Activated naive CD4-positive, alpha-beta T cell (primary cell): Measurements from ENCODE around the gene C10orf88.
"Not testable (repeated sequence)": the region's sequence is repeated elsewhere in the genome, so short reads cannot be mapped to it uniquely, and the experiment has no call there.

Experiments
- DNase-seq, 4 experiments: peaks; one replicate each; lab custom pipeline; 2025; lab: John Stamatoyannopoulos, UW

Gene C10orf88

DNA sequence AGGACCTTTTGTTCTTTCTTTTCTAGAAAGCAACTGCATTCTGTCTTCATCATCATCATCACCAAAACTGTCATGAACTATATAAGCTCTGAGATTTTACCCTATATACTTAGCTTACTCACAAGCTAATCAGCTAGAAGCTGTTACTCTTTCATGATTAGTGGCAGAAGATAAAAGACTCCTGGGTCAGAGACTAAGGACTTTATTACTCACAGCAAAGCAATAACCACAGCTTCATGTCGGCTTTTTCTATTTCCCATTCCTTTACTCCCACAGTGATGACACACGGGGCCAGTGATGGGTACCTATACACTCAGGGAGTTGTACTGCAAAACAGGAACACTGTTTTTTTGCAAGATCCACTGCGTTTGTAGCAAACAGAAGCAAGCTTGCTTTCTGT is 8.4 kb upstream of the C10orf88 start:
- no peak for DNase-seq

DNA sequence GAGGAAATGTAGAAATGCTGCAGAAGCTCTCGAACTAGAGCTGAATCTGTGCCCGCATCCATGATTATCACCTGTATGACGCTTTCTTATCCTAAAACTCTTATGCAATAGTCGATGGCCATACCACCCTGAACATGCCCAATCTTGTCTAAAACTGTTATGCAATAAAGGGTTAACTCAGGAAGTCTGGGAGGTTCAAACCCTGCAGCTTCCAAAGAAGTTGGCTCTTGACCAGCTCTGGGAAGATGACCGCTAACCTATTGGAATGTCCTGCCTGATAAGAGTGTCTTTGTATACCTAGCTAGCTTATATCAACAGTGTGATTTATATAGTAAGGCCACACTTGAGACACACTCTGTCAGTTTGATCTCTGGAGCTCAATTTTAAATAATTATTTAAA is 3.4 kb upstream of the C10orf88 start:
- DNase-seq: no peak

DNA sequence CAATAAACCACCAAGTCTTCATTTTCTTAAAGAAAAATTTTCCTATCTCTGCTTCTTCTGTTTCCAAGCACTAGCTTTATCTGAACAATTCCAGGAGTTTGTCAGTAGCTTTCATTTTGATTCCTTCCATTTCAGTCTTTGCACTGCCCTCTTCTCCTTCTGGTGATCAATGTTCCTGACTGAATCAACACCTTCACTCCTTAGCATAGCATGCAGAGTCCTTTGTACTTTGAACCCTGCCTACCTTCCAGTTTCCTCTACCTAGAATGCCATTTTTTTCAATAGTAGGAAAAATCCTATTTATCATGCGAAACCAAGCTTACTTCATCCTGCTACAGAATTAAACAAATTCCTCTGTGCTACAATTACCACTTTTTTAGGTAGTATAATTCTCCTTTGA is 1.9 kb upstream of the C10orf88 start:
- DNase-seq: no peak

DNA sequence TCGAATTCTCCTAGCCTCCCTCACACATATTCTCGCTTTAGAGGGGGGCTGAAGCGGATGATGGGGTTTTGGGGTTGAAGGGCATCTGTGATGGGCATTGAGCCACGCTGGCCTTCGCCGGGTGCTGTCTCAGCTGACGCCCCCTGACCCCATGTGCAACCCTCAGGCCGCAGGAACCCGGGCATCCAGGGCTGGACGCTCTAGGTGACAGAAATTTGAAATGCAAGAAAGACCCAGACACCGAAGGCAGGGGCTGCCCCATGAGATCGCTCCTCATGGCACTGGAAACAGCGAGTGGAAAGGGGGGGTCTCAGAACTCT is 664 bp upstream of the C10orf88 start:
- DNase-seq: no peak

DNA sequence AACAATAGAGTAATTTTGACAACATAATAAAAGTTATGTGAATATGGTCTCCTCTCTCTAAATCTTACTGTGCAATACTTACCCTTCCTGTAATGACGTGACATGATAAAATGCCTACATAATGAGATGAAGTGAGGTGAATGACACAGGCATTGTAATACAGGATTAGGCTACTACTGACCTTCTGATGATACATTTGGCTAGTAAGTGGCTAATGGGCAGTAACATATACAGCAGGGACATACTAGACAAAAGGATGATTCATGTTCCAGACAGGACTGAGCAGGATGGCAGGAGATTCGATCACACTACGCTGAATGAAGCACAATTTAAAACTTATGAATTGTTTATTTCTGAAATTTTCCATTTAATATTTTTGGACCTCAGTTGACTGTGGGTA is 4.7 kb downstream of the C10orf88 start:
- DNase-seq: no peak

DNA sequence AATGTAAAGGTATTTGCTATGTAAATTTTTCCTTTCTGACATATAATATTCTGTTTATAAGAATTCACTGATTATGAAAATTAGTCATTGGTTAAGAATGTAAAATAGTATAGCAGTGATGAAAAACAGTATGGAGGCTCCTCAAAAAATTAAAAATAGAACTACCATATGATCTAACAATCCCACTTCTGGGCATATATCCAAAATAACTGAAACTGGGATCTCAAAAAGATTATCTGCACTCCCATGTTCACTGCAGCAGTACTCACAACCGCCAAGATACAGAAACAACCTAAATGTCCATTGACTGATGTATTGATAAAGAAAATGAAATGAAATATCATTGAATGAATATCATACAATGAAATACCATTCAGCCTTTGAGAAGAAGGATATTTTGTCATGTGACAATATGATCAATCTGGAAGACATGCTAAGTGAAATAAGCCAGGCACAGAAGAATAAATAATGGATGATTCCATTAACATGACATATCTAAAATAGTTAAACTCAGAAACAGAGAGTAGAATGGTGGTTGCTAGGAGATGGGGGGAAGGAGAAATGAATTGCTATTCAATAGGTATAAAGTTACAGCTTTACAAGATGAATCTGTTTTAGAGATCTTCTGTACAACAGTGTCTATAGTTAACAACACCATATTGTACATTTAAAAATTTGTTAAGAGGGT is 14.0 kb downstream of the C10orf88 start:
- DNase-seq: no peak

DNA sequence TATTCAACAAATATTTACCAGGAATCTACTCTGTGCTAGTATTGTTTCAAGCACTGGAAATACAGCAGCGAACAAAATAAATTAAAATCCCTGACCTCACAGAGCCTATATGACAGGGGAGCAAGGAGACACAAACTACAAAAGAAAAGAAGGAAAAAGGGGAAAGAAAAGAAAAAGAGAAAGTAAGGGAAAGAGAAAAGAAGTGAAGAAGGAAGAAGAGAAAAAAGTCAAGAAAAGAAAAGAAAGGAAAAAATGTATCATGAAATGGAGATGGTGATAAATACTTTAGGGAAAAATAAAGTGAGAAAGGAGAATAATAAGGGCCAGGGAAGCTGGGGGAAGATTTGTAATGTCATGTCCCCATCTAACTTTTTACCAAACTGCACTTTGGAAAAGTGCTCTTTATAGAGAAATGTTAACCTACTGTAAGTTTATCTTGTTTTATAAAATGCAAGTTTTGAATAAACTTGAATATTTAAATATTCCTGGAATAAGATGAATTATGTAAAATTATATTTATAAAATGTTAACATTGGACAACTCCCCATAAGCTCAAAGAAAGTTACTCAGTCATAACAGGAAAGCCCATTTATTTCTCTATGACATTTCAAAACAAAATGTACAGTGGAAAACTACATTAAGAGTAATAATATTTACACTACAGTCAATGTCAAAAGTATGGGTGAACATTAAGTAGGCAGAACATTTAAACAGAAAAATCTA is 14.7 kb downstream of the C10orf88 start:
- DNase-seq: no peak

DNA sequence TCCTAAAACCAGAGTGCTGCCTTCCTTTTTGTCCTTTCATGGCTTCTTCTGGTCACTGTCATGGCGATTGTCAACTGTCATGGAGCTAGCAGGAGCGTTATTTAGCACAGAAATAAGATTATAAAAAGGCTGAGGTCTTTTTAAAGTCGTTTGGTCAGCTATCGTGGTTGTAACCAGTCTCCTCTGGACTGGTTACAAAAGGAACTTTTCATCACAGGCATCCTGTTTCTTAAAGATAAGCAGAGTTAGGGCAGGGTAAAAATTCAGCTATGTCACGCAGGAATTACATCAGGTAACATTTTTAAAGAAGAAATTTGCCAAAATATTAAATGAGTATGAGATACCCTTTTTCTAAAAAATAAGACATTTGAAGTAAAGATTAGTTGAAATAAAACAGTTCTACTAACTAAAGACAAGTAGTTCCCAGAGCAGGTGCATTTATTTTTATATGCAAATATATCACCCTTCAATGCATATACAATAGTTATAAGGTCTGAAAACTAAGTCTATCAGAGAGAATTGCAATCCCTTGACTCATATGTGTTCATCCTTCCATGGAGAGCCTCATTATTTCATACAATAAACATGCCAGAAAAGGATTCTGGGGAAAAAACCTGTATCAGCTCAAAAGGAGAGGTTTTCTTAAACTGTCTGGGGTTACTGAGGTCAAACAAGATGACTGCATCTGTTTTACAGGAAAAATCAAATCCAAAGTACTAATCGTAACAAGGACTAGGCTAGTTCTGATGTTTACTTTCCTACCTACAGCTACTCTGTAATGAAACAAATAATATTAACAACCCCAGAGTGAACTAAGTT is 22.7 kb downstream of the C10orf88 start:
- DNase-seq: no peak

DNA sequence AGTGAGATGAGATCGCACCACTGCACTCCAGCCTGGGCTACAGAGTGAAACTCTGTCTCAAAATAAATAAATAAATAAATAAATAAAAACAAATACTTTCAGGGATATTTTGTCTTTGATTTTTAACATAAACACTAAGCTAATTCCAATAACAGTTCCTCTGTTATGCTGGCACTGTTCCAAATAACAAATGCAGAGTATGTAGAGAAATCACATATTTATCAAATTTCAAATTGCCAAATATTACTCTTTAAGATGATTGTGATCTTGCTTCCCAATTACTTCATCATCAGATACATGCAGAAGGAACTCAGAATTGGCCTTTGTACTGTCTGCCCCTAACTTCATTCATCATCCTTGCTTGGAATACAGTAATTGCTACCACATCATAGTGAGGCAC is 23.9 kb downstream of the C10orf88 start:
- no peak for DNase-seq

DNA sequence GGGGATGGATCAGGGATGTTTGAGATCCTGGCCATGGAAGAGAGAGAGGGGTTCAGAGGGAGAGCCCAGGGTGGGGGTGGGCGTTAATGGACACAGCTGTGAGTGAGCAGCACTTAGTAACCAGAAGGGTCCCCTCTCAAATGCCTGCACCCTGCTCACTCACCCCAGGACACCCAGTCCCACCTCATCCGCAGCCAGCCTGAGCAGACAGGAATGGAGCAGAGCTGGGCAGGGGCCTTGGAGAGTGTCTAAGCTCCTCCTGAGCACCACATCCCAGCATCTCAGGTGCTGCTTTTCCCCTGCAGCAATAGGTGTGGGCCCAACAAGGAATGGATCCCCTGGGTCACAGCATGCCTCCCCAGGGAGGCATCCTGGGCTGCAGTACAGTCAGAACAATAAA is 38.3 kb downstream of the C10orf88 start:
- no peak for DNase-seq

DNA sequence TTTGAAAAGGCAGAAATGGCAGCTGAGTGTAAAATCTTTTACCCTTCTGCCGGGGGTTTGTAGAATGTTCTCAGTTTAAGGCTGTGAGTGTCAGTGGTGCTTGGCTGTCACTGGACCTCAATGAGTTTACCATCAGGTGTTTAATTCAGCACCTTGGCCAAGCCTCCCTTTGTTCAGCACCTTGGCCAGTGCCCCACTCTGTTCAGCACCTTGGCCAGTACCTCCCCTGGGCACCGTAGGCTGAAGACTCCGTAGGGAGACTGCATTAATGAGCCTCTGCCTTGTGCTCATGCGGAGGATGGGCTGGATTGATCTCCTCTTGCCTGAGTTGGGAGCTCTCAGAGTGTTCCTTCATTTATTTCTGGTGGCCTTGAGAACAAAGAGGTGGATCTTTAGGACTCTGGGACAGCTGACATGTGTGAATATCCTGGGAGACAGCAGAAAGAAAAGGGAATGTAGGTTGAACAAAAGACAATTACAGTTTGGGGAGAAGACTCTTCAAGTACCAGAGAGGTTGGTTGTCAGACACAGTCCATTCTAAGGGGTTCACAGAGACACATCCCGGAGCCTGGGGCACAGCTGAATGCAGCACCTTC is 42.0 kb downstream of the C10orf88 start:
- peak in 2 of 4 experiments; percentile 21 to 36 for DNase-seq

DNA sequence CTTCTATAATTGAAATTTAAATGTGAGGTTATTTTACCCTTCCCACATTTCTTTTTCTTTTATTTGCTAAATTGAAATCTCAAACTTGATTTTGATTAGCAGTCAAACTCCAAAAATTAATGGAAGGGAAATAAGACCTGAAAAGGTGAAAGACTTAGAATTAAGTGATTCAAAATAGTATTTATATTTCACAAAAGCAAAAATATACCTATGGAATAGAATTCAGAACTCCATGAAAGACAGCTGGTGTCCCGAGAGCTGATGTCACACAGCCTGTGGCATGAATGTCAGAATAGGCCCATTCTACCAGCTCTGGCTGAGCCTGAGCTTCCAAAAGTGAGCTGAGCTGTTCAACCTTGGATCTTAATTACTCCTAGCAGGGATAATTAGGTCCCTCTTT is 43.7 kb downstream of the C10orf88 start, which contains the start of gene FAM24A:
Gene FAM24A (plus strand): TSS at position 301 of the 400 bp plus-strand sequence. CDS start 1,025 bp downstream, outside the sequence.
- no peak for DNase-seq

DNA sequence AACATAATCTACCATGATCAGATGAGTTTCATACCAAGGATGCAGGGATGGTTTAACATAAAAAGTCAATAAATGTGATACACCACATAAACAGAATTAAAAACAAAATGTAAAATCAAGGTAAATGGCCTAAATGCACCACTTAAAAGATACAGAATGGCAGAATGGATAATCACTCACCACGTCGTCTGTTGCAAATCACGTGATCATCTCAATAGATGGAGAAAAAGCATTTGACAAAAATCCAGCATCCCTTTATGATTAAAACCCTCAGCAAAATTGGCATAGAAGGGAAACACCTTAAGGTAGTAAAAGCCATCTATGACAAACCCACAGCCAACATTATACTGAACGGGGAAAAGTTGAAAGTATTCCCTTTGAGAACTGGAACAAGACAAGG is 50.2 kb downstream of the C10orf88 start:
- DNase-seq: not testable (repeated sequence)

DNA sequence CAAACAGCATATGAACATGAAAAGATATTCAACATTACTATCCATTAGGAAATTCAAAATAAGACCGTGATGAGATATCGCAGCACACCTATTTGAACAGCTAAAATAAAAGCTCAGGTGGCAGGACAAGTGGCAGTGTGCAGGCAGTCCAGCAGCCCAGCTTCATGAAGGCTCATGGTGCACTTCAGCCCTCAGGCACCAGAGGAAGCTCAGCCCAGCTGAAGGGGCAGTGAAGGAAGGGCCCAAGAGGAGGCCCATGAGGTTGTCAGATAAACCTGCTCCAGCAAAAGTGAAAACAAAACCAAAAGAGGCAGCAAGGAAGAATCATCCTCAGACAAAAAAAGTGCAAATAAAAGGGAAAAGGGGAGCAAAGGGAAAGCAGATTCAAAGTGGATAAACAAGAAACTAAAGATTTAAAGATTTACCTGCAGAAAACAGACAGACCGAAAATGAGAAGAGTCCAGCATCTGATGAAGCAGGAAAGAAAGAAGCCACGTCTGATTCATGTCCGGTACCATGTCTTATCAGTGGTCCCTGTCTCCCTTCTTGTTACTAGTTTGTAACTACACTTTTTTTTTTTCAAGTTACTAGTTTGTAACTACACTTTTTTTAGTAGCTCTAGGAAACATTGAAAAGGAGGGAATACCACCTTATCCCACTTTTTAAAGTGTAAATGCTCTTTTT is 59.6 kb downstream of the C10orf88 start:
- no peak for DNase-seq

DNA sequence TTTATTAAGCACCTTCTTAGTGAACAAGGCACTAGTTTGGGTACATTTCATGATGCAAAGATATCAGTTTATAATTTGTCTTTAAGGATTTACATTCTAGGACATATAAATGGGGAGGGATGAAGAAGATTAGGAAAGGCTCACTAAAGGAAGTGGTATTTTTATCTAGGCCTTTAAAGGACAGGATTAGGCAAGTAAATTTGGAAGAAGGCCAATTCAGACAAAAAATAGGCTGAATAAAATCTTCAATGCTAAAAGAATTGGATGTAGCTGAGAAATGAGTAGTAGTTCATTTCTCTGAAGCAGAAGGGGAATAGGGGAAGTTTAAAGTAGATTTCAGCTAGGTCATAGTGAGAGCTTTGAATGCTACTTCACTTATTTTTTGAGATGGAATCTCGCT is 69.9 kb downstream of the C10orf88 start:
- DNase-seq: no peak

DNA sequence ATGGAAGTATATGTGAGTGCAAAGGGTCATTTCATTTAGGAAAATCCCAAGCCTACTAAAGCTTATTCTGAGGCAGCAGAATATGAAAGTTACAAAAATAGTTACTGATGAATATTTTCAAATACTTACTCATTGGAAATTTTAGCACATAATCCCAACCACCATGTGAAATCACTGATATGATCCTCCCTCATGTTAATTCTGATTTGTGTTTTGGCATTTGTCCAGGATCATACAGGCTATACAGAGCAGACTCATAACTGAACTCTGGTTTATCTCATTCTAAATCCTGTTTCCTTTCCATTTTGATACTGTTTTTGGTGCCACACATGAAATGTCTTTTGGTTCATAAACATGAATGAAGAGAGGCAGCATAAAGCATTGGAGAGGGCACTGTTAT is 71.3 kb downstream of the C10orf88 start:
- DNase-seq: no peak
